Hematopoietic multipotent progenitor cell (in vitro differentiated cells): Measurements from ENCODE around the gene LSS. TPM values are rescaled to one million over a fixed set of nuclear protein-coding genes. Genes with fewer than 3 reads are reported as not detected.
"Not testable (repeated sequence)": the region's sequence is repeated elsewhere in the genome, so short reads cannot be mapped to it uniquely, and the experiment has no call there.

Experiments used
- DNase-seq, 3 donors: peaks; one replicate each; pipeline ENCODE4 v3.0.0-alpha.2; 2011 to 2015; ENCODE audit warnings: low read depth in 2 of 3, low spot score in 2 of 3
- total RNA-seq: library from RNA; depleted of rRNA; stranded (reverse); fragments of >200 nt; gene quantifications from one replicate; pipeline ENCODE4 v1.2.3, GENCODE V29; 2012

Gene LSS
- total RNA-seq, 1 donor, result 41.7 TPM

DNA sequence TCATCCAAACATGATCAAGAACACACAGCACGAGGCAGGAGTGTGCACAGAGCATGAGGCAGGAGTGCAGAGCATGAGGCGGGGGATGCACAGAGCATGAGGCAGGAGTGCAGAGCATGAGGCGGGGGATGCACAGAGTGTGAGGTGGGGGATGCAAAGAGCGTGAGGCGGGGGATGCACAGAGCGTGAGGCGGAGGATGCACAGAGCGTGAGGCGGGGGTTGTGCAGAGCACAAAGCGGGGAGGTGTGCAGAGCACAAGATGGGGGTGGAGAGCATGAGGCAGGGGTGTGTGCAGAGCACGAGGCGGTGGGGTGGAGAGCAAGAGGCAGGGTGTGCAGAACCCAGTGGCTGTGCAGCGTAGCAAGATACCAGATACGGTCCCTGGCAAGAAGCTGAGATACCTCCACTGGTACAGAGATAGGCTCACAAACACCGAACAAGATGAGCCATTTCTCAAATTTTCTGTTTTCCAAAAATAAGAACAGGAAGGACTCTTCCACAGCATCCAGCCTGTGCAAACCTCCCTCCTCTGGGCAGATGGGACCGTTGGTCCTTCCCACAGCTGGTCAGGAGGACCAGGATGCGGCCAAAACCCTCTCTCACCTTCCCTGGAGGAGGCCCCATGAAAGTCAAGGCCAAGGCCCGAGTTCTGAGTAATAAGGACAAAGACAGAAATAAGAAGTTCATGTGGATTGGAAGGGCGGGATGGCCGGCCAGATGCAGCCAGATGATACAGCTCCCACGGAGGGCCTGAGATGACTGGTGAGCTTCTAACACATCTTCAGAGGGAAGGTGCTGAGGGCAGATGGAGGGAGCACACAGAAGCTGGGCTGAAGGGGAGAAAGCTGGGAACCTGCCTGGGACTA is 56.3 kb downstream of the LSS start:
- no peak for DNase-seq

DNA sequence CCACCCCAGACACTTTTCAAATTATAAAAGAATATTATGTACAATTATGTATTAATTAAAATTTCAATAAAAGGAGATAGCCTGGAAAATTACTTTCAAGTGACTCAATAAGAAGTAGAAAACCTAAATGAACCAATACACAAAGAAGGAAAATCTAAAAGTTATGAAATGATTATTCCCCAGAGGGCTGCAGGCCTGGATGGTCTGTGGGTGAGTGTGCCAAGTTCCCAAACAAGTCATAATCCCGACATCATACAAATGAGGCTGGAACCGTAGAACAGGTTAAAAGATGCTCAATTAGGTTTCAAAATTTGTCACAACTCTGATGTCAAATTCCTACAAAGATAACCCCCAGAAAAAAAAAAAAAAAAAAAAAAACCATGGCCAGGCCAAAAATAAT is 57.0 kb downstream of the LSS start:
- DNase-seq, result no peak

DNA sequence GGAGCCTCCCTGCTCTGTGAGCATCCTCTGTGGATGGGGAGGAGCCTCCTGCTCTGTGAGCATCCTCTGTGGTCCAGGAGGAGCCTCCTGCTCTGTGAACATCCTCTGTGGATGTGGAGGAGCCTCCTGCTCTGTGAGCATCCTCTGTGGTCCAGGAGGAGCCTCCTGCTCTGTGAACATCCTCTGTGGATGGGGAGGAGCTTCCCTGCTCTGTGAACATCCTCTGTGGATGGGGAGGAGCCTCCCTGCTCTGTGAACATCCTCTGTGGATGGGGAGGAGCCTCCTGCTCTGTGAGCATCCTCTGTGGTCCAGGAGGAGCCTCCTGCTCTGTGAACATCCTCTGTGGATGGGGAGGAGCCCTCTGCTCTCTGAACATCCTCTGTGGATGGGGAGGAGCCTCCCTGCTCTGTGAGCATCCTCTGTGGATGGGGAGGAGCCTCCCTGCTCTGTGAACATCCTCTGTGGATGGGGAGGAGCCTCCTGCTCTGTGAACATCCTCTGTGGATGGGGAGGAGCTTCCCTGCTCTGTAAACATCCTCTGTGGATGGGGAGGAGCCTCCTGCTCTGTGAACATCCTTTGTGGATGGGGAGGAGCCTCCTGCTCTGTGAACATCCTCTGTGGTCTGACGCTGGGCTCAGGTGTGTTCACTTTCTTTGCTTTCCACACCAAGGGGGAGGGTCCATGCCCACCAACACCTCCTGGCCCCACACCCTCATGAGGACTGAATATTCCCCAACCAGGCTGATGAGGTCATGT is 58.0 kb downstream of the LSS start:
- DNase-seq, result not testable (repeated sequence)

DNA sequence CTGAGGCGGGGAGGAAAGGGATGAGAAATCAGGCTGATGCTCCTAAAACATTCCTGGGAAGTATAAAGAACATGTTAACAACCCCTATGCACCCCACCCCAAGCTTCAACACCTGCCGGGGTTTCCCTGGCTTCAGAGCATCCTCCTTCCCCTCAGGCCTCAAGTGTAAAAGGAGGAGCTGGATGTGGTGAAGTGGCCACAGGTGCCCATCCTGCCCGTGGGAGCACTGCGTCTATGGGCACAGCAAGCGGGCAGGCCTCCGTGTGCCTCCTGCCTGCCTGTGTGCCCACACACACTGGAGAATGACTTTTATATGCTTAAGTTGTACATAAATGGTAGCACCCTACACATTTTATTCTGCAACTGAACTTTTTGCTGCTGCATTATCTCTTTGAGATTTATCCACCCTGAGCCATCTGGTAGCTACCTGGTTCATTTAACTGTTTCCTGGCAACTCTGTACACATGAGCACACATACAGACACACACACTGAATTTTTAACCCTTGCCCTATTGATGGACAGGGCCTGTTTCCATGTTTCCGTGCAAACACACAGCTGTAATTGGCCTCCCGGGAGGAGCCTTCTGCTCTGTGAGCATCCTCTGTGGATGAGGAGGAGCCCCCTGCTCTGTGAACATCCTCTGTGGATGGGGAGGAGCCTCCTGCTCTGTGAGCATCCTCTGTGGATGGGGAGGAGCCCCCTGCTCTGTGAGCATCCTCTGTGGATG is 59.8 kb downstream of the LSS start:
- DNase-seq, result no peak

DNA sequence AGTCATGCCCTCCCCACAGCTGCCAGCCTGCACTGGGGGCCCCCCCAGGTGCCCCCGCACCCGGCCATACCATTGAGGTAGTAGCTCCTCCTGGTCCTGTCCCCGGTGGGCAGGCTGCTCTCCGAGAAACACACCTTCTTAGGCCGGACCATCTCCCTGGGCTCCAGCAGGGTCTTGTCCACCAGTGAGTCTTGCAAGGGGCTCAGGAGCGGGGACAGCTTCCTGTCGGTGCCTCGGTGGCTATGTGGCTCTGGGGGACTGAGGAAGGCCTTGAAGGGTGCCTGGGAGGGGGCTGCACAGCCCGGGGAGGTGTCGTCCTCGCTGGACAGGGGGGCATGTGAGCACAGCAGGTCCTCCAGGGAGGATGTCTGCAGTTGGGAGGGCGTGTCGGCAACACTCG is 60.3 kb downstream of the LSS start:
- no peak for DNase-seq

DNA sequence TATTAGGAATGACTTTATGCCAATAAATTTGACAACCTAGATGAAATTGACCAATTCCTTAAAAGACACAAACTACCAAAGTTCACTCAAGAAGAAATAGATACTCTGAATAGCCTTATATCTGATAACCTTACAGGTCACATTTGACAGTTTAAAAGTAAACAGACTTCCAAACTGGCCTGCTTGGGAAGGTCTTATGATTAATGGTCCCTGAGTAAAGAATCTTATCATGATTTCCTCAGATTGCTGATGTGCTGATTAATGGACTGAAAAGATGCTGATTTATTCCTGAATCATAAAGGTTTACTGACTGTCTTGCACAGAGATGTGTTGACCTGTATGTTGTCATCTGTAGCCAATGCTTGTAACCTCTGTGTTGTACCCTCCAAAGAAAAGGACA is 63.5 kb downstream of the LSS start:
- DNase-seq, result no peak

DNA sequence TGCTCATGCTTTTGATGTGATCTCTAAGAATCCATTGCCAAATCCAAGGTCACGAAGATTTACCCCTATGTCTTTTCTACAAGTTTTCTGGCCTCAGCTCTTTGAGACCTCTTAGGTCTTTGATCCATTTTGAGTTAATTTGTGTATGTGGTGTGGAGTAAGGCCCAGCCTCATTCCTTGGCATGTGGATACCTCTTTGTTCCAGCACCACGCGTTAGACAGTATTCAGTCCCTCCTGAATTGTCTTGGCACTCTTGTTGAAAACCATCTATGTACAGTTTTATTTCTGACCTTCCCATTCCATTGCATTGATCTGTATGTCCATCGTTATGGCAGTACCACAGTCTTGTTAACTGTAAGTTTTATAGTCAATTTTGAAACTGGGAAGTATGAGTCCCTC is 65.2 kb downstream of the LSS start:
- no peak for DNase-seq

DNA sequence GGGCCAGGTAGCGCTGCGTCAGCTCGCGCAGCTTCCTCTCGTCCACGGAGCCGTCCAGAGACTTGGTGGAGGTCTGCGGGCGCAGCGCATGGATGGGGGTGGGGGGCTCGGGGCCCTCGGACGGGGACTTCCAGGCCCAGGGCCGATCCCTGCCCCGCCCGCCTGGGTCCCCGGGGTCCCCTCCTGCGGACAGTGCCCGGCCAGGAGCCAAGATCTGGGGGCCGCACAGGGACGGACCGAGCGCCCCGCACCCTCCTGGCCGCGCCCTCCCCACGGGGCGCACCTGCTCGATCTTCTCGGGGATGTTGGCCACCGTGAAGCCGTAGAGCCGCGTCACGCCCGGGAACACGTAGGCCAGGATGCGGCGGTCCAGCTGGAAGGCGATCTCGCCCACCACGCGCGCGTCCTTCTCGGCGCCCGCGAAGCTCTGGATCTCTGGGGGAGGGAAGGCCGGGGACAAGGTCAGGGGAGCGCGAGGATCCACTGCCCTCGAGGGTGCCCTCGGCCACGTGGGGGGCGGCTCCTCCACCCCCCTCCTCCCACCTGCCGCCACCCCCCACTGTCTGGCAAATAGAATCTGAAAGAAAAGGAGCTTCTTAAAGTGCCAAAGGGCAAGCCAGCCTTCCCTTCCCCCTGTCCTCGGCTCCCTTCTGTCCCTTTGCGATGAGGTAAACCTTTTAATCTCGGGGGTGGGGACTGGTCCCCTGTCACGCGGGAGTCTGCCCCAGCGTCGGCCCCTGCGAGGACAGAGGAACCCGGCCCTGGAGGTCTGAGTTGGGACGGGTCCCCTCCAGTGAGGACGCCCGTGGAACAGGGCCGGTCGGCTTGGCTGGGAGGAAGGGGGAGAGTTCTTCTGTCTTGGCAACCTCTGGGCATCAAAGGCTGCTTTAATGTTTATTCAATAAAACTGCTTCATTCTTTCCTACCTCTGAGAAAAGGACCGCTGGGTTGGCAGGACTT is 66.7 kb downstream of the LSS start:
- no peak for DNase-seq

DNA sequence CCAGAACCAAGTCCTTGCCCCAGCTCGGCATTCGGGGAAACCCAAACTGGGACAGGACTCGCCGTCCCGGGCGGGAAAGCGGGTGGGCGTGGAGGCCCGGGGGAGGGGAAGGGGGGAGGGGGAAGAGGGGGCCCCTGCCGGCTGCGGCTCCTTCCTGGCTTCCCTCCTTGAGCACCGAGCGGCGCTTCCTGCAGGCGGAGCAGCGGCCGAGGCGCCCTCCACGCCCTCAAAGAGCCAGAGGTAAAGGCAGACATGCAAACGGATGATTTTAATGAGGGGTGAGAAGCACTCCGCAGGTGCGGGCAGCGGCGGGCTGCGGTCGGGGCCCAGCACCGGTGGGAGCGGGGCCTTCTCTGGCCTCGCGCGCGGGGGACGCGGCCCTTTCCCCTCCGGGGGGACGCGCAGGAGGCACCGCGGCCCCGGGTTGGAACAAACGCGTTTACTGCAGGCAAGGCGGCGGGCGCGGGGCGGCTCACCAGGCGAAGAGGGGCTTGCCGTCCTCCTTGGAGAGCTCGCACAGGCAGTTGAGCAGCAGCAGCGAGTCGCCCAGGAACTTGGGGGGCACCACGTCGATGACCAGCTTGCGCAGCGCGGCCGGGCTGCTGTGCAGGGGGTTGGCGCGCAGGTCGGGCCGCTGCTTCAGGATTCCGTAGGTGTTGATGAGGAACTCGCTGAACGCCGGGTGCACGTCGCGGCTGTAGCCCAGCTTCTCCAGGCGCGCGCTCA is 67.5 kb downstream of the LSS start:
- DNase-seq, result no peak

DNA sequence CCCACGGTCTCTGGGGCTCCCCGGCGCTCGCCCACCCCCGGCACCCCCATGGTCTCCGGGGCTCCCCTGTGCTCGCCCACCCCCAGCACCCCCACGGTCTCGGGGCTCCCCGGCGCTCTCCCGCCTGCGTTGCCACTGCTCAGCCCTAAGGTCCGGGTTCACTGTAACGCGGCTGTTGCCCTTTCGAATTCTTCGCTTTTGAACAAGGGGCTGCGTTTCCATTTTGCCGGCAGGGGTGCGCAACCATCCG is 68.0 kb downstream of the LSS start:
- no peak for DNase-seq

DNA sequence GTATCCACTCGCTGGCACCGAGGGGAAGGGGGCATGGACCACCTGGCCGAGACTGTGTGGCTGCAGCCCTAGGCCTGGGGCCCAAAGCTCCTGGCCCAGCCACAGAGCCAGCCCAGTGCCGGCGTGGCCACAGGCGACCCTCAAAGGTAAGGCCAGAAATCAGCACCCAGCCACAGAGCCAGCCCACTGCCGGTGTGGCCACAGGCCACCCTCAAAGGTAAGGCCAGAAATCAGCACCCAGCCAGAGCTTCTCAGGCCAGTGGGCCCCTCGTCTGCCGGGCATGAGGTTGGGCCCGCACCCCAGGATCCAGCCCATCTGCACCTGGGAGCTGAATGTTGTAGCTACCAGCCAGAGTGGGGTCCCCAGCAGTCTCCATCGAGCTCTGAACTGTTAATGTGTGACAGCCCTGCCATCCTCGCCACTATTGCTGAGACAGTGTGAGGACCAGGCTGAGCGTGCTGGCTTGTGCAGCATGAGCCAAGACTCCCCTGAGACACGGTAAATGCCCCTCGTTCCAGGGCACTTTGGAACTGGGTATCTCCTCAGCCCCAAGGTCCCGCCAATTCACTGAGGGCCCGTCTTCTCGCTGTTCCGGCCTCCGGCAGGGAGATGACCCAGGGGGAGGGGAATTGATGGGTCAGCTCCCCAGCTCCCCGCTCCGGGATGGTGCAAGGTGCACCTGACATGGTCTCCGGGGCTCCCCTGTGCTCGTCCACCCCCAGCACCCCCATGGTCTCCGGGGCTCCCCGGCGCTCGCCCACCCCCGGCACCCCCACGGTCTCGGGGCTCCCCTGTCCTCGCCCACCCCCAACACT is 68.5 kb downstream of the LSS start:
- DNase-seq, result no peak

DNA sequence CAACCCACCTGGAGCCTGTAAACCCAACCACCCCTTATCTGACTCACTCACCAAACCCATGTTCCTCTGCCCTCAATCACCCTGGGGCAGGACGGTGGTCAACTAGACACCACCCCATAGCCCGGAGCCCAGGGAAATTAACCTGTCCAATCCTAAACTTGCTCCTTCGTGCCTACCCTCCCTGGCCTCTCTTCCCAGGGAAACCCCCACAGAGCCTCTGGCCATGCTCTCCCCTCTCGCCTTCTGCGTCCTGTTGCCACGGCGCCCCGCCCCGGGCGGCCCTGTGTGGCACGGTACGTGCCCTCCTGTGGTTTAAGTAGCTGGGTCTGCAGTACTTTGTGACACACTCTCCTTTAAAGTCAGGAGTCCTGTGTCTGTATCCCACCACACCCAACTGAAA is 69.2 kb downstream of the LSS start:
- no peak for DNase-seq

DNA sequence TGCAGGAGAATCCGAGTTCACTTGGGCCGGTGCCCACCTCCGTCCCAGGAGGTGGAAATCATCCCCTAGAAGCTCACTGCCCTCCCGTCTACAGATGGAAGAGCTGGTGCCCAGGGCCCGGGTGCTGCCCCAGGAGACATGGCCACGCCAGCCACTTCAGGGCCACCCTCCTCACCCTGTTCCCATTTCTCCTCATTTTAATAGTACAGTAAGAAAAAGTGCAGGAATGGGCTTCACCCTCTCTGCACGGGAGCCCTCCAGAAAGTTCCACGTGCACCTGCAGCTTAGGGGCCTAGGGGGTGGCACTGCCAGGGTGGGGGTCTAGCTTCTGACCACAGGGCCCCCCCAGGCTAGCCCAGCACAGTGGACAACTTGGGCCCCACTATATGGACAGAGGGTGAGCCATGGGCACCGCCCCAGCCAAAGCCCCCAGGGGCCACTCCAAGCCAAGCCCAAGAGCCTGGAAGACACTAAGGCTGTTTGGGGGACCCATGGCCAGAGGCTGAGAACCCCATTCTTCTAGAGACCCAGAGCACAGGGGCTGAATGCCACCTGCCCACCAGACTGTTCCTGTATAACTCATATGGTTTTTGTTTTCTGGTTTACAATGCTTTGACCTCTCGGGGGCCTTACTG is 69.8 kb downstream of the LSS start:
- DNase-seq, result no peak

DNA sequence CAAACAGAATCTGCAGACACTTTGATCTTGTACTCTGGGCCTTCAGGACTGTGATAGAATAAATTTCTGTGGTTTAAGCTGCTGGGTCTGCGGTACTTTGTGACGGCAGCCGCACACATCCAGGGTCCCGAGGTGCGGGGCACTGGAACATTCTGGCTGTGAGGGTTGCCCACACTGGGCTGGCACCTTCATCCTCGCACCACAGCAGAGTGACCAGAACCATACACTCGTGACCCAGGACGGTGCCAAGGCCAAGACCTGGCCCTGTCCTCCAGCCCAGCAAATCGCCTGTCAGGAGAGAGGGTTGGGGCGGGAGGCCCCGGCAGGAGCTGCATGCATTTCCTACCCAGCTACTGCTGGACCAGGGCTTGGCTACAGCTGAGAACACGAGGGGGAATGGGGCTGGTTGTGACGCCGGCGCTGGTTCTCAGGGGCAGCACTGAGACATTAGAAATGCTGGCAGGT is 70.6 kb downstream of the LSS start:
- no peak for DNase-seq

DNA sequence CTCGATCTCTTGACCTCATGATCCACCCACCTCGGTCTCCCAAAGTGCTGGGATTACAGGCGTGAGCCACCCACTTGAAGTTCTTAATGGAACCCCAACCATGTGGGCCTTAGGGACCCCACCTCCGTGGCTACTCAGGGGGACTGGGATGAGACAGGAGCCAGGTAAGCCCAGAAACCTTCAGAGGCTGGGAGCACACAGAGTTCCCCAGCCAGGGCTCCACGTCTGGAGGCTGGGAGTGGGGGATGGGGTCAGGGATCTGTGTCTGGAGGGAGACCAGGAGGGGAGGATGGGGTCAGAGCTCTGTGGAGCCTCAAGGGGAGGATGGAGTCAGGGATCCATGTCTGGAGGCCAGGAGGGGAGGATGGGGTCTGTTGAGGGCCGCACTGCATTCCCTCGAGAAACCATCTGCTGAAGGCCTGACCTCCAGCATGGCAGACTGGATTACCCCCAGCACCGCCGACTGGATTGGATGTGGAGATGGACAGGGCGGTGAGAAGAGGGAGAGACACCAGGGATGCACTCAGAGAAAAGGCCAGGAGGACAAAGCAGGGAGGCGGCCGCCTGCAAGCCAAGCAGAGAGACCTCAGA is 71.1 kb downstream of the LSS start:
- DNase-seq, result no peak

DNA sequence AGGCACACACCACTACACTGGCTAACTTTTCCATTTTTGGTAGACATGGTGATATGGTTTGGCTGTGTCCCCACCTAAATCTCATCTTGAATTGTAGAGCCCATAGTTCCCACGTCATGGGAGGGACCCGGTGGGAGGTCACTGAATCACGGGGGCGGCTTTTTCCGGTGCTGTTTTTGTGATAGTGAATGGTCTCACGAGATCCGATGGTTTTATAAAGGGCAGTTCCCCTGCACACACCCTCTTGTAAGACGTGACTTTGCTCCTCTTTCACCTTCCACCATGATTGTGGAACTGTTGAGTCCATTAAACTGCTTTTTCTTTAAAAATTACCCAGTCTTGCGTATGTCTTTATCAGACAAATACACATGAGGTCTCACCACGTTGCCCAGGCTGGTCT is 71.9 kb downstream of the LSS start:
- DNase-seq, result no peak

DNA sequence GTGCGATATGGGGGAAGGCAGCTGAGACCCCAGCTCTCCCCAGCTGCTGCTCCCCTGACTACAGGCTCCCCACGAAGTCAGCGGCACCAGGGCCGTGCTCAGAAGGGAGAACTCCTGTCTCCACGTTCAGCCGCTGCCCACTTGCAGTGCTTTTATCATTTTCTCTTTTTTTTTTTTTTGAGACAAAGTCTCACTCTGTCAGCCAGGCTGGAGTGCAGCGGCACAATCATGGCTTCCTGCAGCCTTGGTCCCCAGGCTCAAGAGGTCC is 72.3 kb downstream of the LSS start:
- no peak for DNase-seq
